ENCODE data around the gene SUMO2.
A peak's percentile ranks its signal among the peaks of the same experiment; 100 is the strongest.
"Not testable (repeated sequence)": the region's sequence is repeated elsewhere in the genome, so short reads cannot be mapped to it uniquely, and the experiment has no call there.

The SUMO2 gene

DNA sequence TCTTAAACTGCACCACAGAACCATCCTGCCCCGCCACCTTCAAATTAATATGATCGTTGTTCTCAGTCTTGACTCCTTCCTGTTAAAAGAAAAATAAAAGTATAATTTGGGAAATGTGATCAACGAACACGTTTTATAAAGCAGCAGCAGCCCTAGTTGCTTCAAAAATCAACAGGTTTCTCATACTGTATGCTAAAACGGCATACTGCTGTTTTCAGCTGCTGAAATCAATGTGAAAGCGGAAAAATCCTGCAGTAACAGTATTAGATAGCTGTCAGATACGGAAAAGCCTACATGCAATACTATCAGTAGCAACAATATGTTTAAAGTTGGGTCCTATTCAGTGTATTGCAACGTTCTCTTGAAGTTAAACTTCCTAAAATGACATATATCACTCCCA, 1.6 kb downstream of the SUMO2 start:
- no peak for DNase-seq

DNA sequence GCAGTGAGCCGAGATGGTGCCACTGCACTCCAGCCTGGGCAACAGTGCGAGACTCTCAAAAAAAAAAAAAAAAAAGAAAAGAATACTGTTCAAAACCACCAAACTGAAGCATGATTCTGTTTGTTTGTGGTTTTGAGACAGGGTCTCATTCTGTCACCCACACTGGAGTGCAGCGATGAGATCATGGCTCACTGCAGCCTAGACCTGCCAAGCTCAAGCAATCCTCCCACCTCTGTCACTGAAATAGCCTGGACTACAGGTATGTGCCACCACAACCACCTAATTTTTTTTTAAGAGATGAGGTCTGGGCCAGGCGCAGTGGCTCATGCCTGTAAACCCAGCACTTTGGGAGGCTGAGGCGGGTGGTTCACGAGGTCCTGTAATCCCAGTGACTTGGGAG, 4.3 kb downstream of the SUMO2 start:
- no peak for DNase-seq

DNA sequence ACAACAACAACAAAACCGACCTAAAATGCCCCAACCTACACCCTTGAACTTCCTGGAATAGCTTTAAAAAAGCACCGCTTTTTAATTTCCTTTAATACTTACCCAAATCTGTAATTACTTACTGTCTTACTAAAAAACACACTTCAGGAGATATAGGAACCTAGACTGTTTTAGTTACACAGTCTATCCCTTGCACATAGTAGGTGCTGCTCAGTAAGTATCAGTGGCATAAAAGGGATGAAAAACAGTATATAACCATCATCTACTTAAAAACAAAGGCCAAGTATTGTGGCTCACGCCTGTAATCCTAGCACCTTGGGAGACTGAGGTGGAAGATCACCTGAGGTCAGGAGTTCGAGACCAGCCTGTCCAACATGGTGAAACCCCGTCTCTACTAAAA, 6.1 kb downstream of the SUMO2 start:
- DNase-seq, result no peak

DNA sequence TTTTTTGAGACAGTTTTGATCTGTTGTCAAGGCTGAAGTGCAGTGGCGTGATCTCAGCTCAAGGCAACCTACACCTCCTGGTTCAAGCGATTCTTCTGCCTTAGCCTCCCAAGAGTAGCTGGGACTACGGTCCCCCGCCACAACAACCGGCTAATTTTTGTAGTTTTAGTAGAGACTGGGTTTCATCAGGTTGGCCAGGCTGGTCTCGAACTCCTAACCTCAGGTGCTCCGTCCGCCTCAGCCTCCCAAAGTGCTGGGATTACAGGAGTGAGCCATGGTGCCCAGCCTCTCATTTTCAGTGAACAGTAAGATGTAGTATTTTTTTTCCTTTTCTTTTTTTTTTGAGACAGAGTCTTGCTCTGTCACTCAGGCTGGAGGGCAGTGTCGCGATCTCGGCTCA, 7.8 kb downstream of the SUMO2 start:
- no peak for DNase-seq

DNA sequence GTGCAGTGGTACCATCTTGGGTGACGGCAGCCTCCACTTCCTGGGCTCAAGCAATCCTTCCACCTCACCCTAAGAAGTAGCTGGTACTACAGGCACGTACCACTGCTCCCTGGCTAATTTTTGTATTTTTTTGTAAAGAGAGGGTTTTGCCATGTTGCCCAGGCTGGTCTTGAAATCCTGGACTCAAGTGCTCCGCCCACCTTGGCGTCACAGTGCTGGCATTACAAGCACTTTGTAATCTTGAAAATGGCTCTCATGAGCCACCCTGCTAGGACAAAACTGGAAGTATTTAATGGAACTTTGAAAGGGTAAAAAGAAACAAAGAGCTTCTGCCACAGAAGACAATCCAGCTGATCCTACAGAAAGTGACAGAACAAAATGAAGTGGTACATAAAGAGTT, 9.2 kb downstream of the SUMO2 start:
- no peak for DNase-seq

DNA sequence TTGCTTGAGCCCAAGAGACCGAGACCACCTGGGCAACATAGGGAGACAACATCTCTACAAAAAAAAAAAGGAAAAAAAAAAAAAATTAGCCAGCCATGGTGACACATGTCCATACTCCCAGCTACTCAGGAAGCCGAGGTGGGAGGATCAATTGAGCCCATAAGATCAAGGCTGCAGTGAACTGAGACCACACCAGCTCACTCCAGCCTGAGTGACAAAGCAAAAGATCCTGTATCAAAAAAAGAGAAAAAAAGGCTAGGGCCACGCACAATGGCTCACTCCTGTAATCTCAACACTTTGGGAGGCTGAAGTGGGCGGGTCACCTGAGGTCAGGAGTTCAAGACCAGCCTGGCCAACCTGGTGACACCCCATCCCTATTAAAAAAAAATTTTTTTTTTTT, 13.8 kb downstream of the SUMO2 start:
- DNase-seq, result no peak

DNA sequence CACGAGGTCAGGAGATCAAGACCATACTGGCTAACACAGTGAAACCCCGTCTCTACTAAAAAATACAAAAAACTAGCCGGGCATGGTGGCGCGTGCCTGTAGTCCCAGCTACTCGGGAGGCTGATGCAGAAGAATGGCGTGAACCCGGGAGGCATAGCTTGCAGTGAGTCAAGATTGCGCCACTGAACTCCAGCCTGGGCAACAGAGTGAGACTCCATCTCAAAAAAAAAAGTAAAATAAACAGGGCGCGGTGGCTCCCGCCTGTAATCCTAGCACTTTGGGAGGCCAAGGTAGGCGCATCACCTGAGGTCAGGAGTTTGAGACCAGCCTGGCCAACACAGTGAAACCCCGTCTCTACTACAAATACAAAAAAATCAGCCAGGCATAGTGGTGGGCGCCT, 18.2 kb downstream of the SUMO2 start:
- DNase-seq, result not testable (repeated sequence)

DNA sequence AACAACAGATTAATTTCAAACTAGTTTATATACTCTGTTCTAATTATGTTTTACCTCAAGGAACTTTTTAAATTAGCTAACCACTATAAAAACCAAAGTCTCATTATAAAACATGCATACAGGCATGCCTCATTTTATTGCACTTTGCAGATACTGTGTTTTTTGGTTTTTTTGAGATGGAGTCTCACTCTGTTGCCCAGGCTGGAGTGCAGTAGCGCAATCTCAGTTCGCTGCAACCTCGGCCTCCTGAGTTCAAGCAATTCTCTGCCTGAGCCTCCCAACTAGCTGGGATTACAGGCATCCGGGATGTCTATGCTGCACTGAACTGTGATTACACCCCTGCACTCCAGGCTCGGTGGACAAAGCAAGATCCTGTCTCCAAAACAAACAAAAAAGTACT, 19.7 kb downstream of the SUMO2 start:
- no peak for DNase-seq

DNA sequence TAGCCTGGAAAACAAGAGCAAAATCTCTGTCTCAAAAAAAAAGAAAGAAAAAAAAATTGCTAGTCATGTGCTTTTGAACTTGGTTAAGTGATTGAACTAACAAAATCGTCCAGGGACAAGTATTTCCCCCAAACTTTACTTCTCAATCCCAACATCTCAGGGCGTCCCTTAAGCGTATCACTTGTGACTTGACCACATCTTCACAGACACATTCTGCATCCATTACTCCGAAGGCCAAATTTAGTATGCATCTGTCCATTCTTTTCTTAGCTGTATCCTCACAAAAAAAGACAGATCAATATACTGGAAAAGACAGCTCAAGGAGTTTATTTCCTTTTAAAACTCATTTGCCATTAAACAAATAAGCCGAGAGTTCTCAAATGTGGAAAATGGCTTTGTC, 22.5 kb downstream of the SUMO2 start:
- no peak for DNase-seq

DNA sequence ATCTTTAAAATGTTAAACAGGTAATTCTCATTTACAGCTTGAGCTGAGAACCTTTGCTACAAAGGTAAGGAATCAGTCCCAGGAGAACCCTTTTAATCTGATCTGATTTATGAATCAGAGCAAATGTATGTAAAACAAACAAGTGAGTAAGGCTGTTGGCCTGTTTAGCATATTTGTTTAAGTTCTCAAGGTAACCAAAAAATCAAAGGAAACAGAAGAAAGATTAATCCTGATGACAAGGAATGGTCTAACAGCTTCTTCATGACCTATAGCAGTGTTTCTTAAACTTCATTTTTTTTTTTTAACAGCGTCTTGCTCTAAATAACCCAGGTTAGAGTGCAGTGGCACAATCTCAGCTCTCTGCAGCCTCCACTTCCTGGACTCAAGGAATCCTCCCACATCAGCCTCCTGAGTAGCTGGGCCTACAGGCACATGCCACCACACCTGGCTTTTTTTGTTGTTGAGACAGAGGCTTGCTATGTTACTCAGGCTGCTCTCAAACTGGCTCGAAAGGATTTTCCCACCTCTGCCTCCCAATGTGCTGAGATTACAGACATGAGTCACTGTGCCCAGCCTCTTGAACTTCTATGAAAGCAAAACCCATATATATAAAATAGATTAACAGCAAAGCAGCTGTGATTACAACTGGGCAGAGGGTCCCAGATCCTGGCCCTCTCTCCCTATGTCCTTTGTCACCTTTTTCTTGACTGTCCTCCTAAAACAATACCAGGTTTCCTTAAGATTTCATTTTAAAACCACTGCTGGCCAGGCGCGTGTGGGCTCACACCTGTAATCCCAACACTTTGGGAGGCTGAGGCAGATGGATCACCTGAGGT, 23.3 kb downstream of the SUMO2 start:
- DNase-seq, result no peak

DNA sequence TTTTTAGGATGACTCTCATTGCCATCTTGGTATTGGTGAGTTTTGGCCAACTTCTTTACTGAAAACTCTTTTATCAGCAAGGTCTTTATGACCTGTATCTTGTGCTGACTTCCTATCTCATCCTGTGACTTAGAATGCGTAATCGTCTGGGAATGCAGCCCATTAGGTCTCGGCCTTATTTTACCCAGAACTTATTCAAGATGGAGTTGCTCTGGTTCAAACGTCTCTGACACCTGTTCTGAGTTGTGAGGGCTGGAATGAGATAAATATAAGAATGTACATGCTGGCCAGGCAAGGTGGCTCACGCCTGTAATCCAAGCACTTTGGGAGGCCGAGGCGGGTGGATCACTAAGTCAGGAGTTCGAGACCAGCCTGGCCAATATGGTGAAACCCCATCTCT, 24.3 kb downstream of the SUMO2 start:
- DNase-seq, result not testable (repeated sequence)

DNA sequence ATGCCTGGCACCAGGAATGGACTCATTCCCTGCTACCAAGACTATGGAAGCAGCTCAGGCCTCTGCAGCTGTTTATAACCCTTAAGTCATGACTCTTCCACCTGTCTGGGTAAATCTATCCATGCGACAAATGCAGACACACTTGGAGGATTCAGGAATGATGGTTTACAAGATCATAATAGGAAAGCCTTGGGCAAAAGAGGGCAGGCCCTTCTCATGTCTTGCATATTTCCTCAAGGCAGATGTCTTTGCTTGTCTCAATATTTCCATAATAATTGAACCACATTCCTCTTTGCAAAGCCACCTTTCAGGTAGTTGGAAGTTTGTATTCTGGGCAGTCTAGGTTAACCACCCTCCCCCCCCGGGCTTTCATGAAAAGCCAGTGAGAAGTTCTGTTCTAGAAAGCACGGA, 27.6 kb downstream of the SUMO2 start:
- no peak for DNase-seq

DNA sequence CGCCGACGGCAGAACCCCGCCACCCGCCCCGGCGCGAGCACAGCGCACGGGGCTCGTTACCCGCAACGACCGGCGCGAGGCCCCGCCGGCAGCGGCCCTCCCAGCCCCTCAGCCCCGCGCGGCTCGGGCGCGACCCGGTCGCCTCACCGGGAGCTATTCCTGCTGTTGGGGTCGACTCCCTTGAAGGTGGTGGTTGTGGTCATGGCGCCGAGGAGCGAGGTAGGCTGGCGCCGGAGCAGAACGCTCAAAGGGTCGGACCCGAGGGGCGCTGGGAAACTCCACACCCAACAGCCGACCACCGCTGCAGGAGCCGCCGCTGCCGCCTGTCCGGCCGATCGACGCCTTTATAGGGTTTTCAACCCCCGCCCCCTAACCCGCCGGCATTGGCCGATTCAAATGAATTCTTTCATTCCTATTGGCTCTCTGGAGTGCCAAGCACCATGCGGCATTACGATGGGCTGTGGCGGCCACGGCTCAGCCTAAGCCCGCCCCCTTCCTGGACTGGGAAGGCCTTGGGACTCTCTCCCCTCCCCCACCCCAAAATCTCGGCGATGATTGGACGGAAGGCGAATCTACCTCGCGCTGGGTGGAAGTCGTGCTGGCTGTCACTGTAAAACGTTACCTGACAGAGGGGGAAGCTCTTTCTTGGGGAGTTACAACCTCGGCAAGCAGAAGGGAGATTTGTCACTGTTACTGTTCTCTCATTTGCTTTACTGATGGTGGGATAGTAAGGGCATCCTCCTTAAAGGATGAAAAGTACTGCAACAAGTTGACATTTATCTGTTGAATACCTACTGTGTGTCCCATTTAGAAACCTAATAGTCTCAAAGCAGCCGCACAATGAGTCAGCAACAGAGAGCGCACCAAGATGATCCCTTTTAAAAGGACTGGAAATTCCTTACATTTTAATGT, 28.3 kb downstream of the SUMO2 start, which contains the start of gene JPT1:
TSS of gene JPT1 (minus strand) at position 318 of the 912 bp plus-strand sequence. CDS start at position 203, 115 bp downstream.
- DNase-seq, result peak; percentile 90

DNA sequence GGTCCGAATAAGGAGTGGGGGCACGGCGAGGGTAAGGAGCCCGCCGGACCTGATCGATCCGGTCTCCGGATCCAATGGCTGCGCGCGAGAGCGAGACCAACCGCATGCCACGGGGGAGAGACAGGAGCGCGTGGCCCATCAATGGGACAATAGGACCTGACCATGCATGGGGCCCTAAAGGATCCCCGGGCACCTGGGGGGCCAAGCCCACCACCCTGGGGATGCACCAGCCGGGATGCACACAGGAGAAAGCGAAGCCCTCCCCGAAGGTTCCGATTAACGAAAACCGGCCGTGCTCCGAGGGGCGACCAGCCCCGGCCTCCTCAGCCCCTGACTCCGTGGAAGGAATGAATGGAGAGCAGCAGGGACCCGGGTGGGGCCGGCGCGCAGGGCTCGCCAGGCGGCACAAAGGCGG, 29.0 kb downstream of the SUMO2 start:
- DNase-seq, result peak; percentile 17

DNA sequence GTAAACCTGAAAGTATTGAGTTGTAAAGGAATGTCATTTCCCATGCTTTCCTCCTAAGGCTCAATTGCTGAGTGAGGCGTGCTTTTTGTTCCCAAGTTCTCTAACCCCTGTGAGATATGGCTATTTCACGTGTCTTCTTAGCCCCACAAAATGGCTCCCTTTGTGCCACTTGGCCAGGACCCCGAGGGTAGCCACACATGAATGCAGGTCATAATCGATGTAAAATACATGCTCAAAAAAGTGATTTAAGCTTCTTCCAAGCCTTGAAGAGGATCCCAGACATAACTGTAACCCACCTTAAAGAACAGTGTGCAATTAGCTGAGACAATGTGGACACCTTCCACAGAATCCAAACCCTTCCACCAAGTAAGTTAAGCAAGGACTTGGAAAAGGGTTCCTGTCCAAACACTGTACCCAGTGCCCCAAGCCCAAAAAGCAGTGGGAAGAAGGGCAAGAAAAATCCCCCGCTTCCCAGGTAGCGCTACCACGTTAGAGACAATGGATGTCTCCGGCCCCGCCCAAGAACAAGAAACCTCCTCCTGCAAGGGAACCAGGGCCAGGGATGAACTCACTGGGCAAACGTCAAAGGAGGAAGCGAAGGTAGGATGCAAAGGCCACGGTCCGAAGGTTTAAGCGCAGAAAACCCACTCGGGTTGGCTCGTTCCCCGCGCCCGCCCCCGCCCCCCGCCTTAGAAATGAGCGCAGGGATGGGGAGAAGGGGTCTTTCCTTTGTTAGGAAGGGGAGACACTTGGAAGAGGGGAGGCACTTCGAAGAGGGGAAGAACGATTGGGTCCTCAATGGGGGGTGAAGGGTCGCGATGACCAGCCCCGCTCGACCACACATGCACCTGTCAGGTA, 29.6 kb downstream of the SUMO2 start:
- peak; percentile 36 for DNase-seq

DNA sequence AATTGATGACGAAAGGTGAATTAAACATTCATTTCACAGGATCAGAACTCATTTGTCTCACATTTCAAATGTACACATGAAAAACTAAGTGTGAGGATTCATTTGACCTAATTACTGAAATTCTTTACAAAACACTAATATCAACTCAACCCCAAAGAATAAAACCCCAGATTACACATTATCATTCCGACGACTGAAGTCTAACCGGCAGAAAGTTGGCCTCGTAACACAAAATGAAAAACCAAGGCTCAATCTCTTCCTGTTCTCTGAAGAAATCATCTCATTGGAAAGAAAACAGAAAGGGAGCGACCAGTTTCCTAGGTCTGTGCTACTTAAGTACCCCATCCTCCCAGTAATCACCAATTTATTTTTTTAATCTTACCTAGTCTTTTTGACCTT, 30.2 kb downstream of the SUMO2 start:
- no peak for DNase-seq

DNA sequence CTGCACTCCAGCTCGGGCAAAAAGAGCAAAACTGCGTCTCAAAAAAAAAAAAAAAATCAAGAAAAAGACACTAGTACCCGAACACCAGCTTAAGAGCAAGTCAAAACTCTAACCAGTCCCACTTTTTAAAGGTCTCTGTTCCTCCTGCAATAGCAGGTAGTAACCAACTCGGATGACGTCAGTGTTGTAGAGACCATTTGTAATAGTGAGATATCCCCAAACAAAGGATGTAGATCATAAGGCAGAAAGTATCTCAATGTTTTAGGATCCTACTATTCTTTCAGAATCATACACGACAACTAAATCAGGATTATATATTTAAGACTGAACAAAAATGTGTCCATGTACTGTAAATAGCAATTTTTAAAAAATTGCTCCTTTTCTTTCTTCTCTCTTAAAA, 30.8 kb downstream of the SUMO2 start:
- peak; percentile 55 for DNase-seq

DNA sequence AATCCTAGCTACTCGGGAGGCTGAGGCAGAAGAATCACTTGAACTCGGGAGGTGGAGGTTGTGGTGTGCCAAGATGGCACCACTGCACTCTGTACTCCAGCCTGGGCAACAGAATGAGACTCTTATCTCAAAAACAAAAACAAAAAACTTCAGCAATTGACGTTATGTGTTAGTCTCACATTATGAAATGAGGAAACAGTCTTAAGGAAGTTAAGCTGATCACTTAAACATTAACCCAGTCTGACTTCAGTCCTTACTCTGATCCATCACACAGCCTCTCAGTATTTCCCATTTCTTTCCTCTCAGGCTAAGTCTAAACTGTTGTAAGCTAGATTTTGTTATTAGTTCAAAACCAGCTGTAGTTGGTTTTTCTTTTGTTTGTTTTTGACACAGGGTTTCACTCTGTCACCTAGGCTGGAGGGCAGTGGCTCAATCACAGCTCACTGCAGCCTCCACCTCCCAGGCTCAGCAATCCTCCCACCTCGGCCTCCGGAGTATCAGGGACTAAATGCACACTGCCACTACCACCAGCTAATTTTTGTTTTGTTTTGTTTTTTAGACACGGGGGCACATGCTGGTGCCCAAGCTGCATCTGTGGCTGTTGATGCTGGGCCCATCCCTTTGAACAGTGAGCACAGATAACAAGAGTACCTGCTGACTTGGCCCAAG, 34.7 kb downstream of the SUMO2 start:
- no peak for DNase-seq

DNA sequence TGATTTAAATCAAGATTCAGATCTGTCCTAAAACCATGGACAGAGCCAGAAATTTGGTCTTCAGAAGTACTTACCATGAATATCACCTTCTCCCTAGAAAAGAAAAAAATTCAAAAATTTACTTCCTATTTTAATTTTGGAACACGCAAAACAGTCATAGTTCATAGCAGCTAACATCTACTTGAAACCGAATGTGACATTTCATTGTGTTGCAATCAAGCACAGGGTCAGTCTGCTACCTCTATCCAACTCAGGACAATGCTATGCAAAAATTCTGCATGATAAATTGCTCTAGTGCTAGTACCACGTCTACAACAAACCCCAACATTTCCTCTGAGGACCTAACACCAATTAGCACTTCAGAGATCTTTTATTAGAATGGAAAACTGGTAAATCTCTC, 36.2 kb downstream of the SUMO2 start:
- DNase-seq, result no peak

DNA sequence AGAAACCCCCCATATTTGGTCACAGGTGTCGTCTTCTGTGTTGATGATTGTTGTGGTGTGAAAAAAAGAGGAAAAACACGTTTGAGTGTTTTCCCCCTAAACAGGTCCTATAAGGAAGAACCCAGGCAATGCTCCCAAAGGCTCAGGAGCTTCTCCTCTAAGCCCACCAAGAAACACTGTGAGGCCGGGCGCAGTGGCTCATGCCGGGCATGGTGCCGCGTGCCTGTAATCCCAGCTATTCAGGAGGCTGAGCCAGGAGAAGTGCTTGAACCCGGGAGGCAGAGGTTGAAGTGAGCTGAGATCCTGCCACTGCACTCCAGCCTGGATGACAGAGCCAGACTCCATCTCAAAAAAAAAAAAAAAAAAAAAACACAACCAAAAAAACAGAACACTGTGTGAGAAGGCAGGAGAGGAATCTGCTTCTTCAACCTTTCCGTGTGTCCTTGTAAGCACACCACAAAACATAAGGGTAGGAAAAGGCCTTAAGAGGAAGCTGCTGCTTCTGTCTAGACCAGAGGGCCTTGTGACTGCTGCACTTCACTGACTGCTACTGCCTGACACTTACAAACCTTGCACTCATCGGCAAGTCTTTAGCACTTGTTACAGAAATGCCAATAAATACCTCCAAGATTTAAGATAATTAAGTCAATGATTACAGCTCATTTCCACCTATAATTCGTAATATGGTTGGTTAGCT, 37.8 kb downstream of the SUMO2 start:
- no peak for DNase-seq

DNA sequence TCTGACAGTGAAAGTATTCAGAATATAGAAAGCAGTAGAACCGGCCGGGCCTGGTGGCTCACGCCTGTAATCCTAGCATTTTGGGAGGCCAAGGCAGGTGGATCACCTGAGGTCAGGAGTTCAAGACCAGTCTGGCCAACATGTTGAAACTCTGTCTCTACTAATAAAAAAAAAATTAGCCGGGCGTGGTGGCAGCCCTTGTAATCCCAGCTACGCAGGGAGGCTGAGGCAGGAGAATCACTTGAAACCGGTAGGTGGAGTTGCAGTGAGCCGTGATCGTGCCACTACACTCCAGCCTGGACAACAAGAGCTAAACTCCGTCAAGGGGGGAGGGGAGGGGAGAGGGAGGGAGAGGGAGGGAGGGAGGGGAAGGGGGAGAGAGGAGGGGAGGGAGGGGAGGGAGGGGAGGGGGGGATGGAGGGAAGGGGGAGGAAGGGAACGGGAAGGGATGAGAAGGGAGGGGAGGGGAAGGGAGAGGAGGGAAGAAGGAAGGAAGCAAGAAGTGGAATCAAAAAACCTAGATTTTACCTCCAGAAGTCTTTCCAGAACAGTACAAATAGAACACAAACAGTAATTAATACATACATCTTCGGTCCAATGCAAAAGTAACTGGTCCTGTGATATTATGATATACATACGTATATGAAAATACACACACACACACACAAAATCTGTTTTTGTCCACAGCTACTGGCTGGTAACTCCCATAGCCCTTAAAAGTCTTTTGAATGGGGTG, 40.4 kb downstream of the SUMO2 start:
- no peak for DNase-seq

Data from DMS79 treated with DMSO at 0.1 percent for 48 hours (cell line).